ENCODE results near the gene ANKRD31.
"Not testable (repeated sequence)": the region's sequence is repeated elsewhere in the genome, so short reads cannot be mapped to it uniquely, and the experiment has no call there.

Gene ANKRD31, protein sequence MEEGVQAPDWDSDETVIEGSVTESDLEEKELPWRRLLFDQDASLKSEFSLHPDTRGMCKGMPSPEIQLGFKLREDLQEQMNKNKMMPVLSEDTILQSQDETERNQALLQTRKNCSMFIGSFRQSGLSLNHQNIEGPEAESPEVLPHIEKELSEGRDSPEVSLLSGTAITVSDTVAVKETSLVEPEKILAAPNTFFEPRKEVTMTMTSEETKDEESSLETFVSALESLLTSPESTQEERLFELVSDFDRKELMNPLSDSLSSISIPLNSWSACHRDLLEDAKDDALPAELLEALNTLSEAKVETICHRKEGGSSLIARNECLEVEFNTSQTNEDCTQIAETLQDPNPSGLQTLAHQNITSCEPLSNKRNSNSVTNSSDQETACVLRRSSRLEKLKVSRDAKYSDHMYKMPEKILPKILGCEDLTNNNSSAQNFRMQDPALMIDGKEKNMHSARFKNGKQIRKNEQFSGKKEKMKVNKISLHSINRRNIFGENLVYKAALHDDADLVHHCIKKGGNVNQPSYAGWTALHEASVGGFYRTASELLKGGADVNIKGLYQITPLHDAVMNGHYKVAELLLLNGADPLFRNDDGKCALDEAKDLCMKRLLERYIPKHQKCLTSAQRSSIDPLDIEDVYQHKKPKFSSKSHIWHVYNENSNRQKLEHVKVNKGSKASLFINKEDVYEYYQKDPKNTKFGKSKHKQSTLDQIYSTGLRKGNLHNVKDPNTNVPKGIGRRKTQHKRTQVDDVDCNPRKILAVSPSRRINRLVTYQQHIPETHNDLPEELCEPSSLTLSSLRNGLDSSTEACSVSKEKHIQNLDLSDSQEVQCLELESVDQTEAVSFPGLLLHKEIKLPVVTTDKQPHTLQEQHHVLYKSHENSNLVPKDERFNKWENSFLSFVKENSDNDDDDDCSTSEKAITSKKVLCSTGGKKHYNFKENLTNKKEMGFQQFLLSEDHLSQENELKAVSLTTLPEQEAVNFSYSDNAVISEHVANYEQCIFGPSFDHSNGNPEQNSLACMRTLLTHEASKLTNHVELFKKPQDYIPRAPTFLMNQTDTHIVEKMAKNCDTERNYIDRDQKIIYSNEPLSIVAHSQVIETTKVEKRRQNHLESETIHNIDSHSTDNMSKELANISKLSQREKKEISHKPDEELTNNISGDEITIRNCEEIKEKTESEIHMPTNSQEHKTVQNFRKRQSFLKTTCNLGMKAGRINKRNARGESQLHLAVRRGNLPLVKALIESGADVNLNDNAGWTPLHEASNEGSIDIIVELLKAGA (N-terminal part only)

DNA sequence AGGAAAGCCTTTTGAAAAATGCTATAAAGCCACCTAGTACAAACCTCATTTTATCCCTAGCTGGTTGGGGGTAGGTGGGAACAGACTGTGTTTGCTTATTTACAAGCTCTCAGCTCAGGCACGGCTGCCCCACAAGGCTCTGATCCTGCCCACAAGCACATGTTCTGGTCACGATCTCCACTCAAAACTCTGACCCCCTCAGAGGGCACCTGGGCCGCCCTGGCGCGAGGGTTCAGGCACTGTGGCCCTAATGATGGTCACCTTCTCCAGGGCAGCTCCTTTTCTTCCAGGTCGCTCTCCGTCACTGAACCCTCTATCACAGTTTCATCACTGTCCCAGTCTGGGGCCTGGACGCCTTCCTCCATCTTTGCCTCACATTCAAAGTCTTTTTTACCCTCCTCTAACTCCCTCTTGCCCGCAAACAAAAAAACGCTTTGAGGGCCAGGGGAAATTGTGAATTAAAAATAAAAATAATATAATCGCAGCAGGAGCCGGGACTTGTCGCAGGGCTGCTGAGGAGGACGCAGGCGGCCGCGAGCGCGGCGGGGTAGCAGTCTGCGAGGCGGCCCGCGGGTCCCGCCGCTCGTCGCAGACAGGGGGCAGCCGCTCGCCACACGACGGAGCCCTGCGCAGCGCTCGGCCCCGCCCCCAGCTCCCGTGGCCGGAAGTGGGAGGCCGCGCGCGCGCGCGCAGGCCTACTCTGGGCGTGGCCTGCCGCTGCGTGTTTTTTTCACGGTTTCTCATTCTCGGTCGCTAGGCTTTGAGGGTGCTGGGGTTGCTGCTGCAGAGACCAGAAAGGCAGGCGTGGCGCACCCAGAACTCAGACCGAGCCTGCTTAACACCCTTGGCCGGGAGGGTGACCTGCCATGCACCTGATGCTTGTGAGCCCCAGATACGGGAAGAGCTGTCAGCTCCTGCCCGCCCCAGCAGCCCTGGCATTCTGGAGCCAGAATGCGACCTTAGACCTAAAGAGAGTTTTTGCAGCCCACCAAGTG is at the start of gene ANKRD31:
ANKRD31 (minus strand) TSS at position 557 of the 995 bp plus-strand sequence; CDS start at position 365, 192 bp downstream.
- DNase-seq, result peak; percentile 86 to 87

DNA sequence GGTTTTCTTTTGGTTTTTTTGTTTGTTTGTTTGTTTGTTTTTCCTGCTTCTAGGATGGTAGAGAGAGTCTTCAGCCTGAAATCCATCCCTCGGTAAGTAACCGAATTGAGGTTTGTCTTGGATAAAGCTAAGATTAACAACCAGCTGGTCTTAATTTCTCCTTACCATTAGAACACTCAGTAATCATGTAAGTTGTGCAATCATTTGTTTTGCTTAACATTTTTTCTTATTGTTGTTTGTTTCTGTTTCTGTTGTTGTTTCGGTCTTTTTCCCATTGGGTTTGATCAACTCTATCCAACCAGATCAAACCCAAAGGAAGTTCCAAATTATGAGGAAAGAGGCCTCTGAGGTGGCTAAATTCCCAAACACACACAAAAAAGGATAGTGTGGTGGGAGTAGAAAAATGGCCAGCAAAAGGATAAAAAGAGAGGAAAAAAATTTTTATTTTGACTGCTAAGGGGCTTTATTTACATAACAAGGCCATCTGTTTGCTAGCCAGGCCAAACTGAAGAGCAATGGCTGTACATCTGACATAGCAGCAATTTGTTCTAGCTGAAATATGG is 49.6 kb upstream of the ANKRD31 start:
- DNase-seq, result no peak

DNA sequence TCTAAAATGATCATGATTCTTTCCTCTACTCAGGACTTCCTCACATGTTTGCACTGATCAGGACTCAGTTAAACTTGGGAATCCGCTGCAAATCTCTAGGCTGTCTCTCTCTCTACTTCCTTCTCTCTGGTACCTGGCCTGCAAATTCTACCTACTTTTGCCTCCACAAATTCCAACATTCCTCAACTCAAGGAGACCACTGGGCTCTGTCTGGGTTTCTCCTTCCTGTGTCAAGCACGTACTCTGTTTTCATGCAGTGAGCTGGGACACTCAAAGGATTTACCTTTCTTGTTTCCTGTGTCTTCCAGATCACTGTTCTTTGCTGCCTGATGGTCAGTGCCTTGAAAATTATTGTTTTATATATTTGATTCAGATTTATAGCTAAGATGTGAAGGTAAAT is 45.9 kb upstream of the ANKRD31 start:
- no peak for DNase-seq

DNA sequence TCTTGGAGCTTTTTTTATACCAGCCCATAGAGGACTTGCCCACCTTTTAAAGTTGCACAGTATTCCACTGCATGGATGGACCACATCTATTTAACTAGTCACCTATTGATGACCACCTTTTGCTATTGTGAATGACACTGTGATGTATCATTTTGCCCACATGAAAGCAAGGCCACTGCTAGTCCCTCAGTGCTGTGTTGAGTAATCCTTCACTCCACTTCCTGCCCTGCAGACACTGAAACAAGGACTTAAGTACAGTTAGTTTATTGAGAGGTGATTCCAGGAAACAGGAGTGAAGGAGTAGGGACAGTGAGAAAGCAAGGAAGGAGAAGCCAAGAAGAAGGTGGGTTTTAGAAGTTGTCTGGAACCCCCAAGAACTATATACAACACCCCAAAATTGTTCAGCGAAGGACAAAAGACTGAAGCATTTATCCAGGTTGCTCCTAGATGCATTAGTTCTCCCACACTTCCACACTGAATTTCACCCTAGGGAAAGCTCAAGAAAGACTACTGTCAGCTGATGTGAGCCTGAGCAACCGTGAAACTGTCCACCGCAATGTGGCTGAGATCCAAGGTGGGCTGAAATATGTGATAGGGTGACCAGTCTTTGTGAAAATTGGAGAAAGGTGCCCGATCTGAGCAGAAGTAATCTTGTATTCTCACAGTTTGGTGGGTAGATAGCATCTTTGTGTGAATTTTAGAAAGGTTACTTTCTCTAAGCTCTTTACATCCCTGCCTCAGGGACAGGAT is 45.2 kb upstream of the ANKRD31 start:
- no peak for DNase-seq

DNA sequence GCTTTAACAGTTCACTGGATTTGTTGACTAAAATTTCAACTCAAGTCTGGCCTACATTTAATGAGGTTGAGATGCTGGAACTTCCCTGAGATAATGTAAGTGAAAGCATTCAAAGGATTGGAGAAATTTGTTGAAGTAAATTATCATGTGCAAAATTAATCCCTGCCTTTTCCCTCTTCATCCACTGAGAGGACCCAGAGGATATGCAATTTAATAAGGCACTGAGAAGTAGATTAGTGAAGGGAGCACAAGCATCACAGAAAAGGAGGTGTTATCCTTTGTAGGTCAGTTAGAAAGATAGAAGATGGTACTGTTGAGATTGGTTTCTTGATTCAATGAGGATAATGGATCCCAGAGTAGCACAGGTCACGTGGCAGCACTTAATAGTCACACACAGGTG is 42.6 kb upstream of the ANKRD31 start:
- DNase-seq, result no peak

DNA sequence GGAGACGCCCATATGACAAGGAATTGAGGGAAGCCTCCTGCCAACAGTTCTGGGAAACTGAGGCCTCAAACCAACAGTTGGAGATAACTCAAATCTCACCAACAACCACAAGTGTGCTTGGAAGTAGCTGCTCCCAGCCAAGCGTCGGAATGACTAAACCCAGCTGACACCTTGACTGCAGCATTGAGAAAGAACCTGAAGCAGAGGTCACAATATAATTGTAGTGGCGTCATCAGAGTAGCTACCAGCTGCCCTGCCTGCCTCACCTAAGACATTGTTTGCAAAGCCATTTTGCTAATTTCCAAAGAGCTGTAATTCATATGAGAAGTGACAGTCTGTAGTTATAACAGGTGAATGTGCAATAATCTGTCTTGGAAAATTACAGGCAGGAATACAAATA is 40.8 kb upstream of the ANKRD31 start:
- no peak for DNase-seq

DNA sequence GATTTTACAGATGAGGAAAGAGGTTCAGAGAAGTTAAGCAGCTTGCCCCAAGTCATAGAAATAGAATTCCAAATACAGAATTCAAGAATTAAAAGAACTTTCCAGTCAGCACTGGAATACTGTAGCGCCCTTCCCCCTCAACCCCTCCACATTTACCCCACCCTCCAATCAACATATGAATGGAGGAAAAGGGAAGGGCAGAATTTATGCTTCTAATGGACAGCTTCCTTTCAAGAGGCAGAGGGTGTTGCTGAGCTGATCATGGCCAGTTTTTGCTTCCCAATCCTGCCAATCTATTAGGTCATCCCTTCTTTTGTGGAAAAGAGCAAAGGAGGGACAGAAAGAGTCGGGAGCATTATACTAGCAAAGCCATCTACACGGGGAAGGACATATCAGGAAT is 39.1 kb upstream of the ANKRD31 start:
- DNase-seq, result no peak

DNA sequence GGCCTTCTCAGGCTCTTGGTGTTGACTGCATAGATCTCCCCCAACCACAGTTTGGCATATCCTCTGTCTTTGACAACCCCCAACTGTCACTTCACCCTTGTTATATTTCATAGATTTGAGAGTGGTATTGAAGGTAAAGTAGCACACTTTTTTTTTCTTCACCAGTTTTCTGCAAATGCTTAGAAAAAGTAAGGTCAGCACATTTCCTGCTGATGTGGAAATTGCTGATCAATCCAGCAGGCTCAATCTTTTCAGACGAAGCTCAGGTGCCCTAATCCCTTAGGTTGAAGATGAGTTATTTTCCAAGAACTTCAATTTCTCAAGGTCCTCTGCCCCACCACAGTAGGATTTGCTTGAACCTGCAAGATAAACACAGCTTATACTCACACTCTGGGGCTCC is 38.5 kb upstream of the ANKRD31 start:
- DNase-seq, result no peak

DNA sequence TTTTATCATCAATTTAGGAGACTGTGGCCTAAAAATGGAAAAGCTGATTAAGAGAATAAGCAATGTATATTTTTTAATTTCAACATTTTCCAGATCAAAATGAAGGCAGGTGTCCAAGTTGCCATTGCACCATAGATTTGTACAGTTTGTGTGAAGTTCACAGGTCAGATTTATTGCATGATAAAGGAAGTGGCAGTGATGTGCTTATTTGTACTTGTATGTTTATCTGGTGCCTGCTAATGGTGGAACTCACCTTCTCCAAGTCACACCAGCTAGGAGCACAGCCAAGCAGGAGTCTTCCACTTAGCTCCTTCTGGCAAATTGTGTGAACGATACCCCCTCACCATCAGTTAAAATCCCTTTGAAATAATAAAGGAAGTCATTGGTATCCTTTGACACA is 37.8 kb upstream of the ANKRD31 start:
- no peak for DNase-seq

DNA sequence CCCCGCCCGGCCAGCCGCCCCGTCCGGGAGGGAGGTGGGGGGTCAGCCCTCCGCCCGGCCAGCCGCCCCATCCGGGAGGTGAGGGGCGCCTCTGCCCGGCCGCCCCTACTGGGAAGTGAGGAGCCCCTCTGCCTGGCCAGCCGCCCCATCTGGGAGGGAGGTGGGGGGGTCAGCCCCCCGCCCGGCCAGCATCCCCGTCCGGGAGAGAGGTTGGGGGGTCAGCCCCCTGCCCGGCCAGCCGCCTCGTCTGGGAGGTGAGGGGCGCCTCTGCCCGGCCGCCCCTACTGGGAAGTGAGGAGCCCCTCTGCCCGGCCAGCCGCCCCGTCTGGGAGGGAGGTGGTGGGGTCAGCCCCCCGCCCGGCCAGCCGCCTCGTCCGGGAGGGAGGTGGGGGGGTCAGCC is 33.9 kb upstream of the ANKRD31 start:
- DNase-seq, result not testable (repeated sequence)

DNA sequence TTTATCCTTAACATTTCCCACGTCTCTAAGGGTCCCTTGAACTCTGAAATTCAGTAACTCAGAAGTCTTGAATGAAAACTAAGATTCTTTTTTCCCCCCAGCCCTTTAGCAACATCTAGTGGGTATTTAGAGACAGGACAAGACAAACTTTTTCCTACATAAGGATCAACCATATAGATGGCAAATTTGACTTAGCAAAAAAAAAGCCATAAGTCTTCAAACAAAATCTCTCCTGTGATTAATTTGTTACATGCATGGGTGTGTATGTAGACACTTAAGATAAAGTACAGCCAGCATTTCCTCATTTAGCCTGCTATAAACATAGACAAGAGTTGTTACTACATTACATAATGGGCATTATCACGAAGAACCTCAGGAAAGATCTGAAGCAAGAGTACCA is 29.1 kb upstream of the ANKRD31 start:
- DNase-seq, result no peak

DNA sequence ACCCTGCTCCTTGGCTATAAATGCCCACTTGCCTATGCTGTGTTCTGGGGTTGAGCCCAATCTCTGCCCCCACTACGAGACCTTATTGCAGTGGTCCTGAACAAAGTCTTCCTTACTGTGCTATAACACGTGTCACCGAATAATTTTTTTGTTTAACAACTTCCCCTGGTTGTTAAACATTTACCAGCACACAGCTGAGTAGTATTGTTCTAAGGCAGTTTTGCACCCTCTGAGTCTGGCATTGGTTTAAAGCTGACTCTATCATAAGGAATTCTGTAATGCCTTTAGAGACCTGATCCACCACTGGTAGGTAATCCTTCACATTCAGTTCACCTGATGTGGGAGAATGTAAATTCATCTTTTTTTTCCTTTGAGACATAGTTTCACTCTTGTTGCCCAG is 25.6 kb upstream of the ANKRD31 start:
- no peak for DNase-seq

DNA sequence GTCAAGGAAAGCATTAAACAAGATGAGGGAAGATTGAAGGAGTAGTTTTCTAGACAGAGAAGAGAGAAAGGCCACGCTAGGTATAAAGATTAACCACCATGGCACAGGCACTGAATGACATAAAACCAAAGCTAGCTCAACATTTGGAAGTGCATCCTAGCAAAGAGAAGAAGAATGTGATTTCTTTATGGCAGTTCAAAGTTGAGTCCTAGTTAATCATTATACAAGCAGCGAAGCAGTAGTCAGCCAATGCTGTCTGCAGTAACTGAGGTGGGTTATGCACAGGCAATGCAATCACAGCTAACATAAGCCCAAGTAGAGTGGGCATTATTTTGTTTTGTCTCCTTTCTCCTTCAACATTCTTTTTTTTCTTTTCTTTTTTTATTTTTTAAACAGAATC is 24.0 kb upstream of the ANKRD31 start:
- DNase-seq, result no peak

DNA sequence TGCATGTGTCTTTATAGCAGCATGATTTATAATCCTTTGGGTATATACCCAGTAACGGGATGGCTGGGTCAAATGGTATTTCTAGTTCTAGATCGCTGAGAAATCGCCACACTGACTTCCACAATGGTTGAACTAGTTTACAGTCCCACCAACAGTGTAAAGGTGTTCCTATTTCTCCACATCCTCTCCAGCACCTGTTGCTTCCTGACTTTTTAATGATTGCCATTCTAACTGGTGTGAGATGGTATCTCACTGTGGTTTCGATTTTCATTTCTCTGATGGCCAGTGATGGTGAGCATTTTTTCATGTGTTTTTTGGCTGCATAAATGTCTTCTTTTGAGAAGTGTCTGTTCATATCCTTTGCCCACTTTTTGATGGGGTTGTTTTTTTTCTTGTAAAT is 13.8 kb upstream of the ANKRD31 start:
- not testable (repeated sequence) for DNase-seq

DNA sequence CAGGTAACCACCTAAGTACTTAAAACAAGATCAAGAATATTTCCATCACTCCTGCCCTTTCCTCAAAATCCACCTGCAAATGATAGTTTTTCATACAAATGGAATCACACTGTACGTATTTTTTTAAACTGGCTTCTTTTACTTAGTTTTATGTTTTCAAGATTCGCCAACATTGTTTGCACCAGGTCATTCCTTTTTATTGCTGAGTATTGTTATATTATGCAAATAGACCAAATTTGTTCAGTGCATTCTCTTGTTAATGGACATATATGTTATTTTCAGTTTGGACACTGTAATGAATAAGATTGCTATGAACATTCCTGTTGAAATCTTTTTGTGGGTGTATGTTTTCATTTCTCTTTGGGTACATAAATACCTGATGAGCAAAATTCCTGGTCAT is 8.3 kb upstream of the ANKRD31 start:
- DNase-seq, result no peak

DNA sequence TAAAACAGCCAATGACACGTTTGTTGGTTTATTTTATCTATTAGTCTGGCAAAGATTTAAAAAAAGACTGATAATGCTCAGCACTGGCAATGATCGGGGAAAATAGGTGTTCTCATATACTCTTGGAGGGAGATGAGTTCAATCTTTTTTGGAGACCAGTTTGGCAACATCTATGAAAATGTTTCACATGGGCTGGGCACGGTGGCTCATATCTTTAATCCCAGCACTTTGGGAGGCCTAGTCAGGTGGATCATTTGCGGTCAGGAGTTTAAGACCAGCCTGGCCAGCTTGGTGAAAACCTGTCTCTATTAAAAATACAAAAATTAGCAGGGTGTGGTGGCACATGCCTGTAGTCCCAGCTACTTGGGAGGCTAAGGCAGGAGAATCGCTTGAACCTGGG is 6.8 kb upstream of the ANKRD31 start:
- DNase-seq, result no peak

DNA sequence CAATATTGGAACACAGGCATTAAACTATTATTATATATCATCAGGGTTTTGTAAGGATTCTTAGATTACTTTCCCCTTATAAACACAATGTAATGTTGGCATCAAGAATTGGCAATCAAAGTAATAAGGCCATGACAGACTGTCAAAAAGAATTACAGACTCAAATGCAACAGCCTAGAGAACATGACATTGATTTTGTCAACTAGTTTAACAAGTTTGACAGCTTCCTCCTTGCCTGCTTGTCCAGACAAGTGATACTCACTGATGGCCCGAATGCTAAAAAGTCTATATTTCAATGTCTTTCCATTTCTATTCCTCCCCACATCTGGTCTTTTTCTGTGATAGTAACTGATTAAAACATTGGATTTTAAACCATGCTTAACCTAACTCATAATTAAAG is 6.4 kb upstream of the ANKRD31 start:
- DNase-seq, result no peak

DNA sequence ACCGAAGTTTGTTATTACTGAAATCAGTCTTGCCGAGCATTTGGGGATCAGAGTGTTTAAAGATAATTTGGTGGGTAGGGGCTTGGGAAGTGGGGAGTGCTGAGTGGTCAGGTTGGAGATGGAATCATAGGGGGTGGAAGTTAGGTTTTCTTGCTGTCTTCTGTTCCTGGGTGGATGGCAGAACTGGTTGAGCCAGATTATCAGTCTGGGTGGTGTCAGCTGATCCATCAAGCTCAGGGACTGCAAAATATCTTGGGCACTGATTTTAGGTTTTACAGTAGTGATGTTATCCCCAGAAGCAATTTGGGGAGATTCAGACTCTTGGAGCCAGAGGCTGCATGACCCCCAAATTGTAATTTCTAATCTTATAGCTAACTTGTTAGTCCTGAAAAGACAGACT is 5.4 kb upstream of the ANKRD31 start:
- no peak for DNase-seq

DNA sequence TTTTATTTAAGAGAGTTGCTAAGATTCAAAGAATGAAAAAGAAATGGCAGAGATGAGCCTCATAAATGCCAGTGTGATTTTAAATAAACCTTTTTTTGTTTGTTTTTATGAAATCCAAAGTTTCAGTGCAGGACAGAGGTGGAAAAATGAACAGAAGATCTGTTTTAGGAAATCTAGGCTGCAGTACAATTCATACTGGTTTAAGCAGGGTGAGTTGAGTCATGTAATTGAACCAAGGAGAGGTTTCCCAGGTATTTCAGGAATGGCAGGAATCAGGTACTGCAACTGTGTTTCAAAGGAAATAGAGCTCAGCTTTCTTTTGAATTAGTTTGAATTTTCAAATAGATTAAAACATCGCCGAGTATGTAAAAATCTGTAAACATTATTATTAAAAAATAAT is 3.0 kb upstream of the ANKRD31 start:
- DNase-seq, result no peak

DNA sequence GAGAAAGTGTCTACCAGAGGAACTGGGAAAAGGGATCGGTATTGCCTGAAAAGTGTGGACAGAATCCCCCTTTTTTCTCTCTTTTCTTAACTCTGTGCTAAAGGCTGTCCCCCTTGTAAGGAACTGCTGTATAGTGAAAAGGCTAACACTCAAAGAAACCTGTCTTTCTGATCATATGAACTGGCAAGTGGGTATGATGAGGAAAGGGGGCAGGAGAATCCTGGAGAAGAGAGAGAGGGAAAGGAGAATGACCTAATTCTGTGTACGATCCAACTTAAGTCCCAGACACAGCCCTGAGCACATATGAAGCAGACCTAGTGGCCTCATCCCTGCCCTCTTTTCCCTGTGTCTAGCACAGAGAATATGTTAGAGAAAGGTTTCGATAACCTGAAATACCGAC is 967 bp downstream of the ANKRD31 start:
- no peak for DNase-seq

DNA sequence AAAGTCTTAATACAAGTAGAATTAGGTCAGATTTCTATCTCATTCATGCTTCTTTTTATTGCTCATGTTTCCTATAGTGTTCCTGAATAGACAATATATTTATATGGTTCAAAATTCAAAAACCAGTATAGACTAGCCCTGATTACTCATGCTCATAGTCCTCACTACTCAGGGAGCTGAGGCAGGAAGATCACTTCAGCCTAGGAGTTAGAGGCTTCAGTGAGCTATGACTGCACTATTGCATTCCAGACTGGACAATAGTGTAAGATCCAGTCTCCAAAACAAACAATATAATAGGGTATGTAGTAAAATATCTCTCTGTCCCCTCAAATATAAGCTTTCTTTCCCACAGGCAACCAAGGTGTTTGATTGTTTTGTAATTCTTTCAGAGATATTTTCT is 2.4 kb downstream of the ANKRD31 start:
- no peak for DNase-seq

Data from stimulated activated CD4-positive, alpha-beta T cell treated with anti-CD3 and anti-CD28 coated beads, Interleukin-2, amount 100 ng/mL, for 48 hours (primary cell).